NCI-H82 treated with DMSO at 0.1 percent for 48 hours (cell line): ENCODE data around the gene CAMKMT.

ENCODE experiments used
- DNase-seq: peaks from one replicate; lab custom pipeline; 2025; ENCODE audit not compliant: unreplicated experiment; lab: John Stamatoyannopoulos, UW

CAMKMT gene

GRCh38 chr2:44548221-44549098 lies 186.7 kb downstream of the CAMKMT start:
- DNase-seq: no peak

- DNase-seq: no peak
Measured at GRCh38 chr2:44549099-44549471, 187.3 kb downstream of the CAMKMT start.

GRCh38 chr2:44549856-44550255 lies 188.1 kb downstream of the CAMKMT start:
- DNase-seq: no peak

GRCh38 chr2:44550561-44550960 lies 188.8 kb downstream of the CAMKMT start:
- no peak for DNase-seq

- DNase-seq: no peak
Measured at GRCh38 chr2:44551497-44551896, 189.8 kb downstream of the CAMKMT start.

- no peak for DNase-seq
Measured at GRCh38 chr2:44553456-44553855, 191.7 kb downstream of the CAMKMT start.

GRCh38 chr2:44555700-44556099 lies 194.0 kb downstream of the CAMKMT start:
- no peak for DNase-seq

- DNase-seq: no peak
Measured at GRCh38 chr2:44559108-44559507, 197.4 kb downstream of the CAMKMT start.

GRCh38 chr2:44560352-44560751 lies 198.6 kb downstream of the CAMKMT start:
- DNase-seq: no peak

GRCh38 chr2:44560941-44561340 lies 199.2 kb downstream of the CAMKMT start:
- no peak for DNase-seq

- no peak for DNase-seq
Measured at GRCh38 chr2:44562737-44563136, 201.0 kb downstream of the CAMKMT start.

- DNase-seq: no peak
Measured at GRCh38 chr2:44564752-44565151, 203.0 kb downstream of the CAMKMT start.

- no peak for DNase-seq
Measured at GRCh38 chr2:44566059-44566458, 204.3 kb downstream of the CAMKMT start.

- DNase-seq: no peak
Measured at GRCh38 chr2:44569491-44569890, 207.7 kb downstream of the CAMKMT start.

- DNase-seq: no peak
Measured at GRCh38 chr2:44570271-44570670, 208.5 kb downstream of the CAMKMT start.

- DNase-seq: no peak
Measured at GRCh38 chr2:44570777-44571176, 209.0 kb downstream of the CAMKMT start.

GRCh38 chr2:44572196-44572900 lies 210.6 kb downstream of the CAMKMT start:
- DNase-seq: no peak

GRCh38 chr2:44573996-44574395 lies 212.2 kb downstream of the CAMKMT start:
- no peak for DNase-seq

GRCh38 chr2:44578471-44579093 lies 216.8 kb downstream of the CAMKMT start:
- DNase-seq: no peak

- DNase-seq: no peak
Measured at GRCh38 chr2:44579115-44579836, 217.5 kb downstream of the CAMKMT start.

GRCh38 chr2:44579837-44580230 lies 218.1 kb downstream of the CAMKMT start:
- no peak for DNase-seq
